ENCODE data around the gene MAPK8. TPM values are rescaled to one million over a fixed set of nuclear protein-coding genes. Genes with fewer than 3 reads are reported as not detected.
"Not testable (repeated sequence)": the region's sequence is repeated elsewhere in the genome, so short reads cannot be mapped to it uniquely, and the experiment has no call there.

The MAPK8 gene
- total RNA-seq, 1 donor from 2014 or later: 27.2 TPM

DNA sequence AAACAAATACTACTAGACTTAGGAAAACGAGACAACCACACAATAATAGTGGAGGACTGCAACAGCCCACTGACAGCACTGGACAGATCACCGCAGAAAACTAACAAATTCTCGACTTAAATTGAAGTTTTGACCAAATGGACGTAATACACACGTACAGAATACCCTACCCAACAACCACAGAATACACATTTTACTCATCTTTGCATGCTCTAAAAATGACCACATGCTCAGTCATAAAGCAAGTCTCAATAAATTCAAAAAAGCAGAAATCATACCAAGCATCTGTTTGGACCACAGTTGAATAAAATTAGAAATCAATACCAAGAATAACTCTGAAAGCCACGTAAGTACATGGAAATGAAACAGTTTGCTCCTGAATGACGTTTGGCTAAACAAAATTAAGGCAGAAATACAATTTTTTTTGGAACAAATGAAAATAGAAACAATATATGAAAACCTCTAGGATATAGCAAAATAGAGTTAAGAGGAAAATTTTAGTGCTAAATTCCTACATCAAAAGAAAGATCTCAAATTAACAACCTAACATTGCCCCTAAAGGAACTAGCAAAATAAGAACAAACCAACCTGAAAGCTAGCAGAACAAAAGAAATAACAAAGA is 30.6 kb downstream of the MAPK8 start:
- no peak for ATAC-seq

- ATAC-seq: no peak
Observed at GRCh38 chr10:48340734-48341133, 34.3 kb downstream of the MAPK8 start.

DNA sequence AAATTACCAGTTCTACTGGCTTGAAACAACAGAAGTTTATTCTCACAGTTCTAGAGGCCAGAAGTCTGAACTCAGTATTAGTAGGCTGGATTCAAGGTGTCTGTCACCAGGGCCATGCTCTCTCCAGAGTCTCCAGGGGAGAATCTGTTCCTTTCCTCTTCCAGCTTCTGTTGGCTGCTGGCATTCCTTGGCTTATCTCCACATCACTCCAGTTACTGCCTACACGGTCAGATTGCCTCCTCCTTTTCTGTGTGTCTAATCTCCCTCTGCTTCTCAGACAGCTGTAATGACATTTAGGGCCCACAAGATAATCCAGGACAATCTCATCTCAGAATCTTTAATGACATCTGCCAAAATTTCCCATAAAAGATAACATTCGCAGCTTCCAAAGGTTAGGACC is 36.6 kb downstream of the MAPK8 start:
- ATAC-seq: no peak

DNA sequence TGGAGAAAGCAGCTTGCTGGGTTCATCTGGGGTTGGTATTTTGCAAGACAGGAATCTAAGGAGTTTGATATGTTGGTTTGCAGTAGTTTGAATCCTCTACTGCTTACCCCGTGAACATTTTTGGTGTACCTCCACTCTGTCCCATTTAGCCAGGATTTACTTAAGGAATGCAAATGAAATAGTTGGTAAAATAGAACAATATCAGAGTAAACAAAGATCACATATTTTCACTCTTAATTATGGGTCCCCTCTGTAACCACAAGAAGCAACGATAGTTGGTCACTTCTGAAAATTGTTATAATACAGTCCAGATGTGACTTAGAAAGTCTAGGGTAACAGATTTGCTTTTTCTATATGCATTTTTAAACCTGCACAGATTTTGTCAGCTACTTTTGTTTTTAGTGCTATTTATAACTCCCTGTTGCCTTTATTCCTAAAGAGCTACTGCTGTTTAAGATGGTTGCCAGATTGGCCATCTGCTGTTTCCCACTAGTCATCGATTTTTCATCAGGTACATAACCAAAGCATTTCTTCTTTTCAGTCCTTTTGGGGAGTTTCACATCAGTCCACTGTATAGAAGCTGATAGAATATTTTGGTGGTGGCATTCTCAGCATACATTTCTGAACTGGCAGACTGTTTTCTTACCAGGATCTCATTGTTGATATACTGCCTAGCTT is 37.6 kb downstream of the MAPK8 start:
- no peak for ATAC-seq

DNA sequence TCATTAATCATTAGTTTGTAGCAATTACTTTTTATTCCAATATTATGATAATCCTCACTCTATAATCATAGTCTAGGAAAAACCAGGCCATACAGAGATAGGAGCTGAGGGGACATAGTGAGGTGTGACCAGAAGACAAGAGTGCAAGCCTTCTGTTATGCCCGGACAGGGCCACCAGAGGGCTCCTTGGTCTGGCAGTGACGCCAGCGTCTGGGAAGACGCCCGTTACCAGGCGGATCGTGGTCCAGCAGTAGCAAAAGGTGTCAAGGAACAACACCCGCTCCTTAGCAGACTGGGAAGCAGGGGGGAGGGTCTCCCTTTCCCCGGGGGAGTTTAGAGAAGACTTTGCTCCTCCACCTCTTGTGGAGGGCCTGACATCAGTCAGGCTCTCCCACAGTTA is 39.8 kb downstream of the MAPK8 start:
- not testable (repeated sequence) for ATAC-seq

DNA sequence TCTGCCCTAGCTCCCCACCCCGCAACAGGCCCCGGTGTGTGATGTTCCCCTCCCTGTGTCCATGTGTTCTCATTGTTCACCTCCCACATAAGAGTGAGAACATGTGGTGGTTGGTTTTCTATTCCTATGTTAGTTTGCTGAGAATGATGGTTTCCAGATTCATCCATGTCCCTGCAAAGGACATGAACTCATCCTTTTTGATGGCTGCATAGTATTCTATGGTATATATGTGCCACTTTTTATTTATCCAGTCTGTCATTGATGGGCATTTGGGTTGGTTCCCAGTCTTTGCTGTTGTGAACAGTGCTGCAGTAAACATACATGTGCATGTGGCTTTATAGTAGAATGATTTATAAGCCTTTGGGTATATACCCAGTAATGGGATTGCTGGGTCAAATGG is 41.1 kb downstream of the MAPK8 start:
- not testable (repeated sequence) for ATAC-seq

DNA sequence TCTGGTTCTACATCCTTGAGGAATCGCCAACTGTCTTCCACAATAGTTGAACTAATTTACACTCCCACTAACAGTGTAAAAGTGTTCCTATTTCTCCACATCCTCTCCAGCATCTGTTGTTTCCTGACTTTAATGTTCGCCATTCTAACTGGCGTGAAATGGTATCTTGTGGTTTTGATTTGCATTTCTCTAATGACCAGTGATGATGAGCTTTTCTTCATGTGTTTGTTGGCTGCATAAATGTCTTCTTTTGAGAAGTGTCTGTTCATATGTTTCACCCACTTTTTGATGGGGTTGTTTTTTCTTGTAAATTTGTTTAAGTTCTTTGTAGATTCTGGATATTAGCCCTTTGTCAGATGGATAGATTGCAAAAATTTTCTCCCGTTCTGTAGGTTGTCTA is 41.5 kb downstream of the MAPK8 start:
- ATAC-seq: not testable (repeated sequence)

- ATAC-seq: no peak
Observed at GRCh38 chr10:48353246-48353645, 46.8 kb downstream of the MAPK8 start.

DNA sequence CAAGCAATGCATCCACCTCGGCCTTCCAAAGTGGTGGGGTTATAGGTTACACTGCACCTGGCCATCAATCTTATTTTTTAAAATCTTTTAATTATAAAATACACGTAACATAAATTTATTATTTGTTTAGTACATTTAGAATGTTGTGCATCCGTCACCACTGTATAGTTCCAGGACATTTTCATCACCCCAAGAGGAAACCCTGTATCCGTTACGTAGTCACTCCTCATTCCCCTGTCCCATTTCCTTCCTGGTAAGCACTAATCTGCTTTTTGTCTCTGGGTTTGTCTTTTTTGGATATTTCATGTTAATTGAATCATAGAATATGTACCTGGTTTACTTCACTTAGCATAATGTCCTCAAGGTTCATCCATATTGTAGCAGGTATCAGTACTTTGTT is 51.2 kb downstream of the MAPK8 start:
- no peak for ATAC-seq

DNA sequence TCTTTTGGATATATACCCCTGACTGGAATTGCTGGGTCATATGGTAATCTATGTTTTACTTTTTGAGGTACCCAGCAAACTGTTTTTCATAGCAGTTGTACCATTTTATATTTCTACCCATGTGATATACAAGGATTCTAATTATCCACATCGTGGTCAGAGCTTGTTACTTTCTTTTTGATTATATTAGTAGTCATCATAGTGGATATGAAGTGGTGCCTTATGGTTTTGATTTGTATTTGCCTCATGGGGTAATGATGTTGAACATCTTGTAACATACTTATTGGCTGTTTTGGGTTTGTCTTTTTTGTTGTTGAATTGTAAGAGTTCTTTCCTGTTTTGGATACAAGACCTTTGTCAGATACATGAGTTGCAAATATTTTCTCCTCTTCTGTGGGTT is 51.7 kb downstream of the MAPK8 start:
- no peak for ATAC-seq

- no peak for ATAC-seq
Observed at GRCh38 chr10:48358838-48359237, 52.4 kb downstream of the MAPK8 start.

DNA sequence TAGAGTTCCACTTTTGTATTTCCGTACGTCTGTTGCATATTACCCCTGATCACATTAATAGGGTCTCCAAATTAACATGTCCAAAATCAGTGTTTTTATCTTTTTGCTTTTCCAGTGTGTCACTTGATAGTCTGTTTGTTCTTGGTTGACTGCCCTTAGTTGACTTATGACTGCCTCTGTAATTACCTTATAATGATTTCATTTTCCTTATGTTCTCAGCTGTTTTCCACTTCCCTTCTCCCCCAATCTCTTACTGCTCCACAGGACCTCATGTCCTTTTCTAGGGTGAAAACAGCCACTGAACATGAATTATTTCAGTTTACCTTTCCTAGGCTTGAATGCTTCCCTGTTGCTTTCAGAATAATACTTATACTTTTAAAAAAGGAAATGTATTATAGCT is 54.7 kb downstream of the MAPK8 start:
- ATAC-seq: no peak

DNA sequence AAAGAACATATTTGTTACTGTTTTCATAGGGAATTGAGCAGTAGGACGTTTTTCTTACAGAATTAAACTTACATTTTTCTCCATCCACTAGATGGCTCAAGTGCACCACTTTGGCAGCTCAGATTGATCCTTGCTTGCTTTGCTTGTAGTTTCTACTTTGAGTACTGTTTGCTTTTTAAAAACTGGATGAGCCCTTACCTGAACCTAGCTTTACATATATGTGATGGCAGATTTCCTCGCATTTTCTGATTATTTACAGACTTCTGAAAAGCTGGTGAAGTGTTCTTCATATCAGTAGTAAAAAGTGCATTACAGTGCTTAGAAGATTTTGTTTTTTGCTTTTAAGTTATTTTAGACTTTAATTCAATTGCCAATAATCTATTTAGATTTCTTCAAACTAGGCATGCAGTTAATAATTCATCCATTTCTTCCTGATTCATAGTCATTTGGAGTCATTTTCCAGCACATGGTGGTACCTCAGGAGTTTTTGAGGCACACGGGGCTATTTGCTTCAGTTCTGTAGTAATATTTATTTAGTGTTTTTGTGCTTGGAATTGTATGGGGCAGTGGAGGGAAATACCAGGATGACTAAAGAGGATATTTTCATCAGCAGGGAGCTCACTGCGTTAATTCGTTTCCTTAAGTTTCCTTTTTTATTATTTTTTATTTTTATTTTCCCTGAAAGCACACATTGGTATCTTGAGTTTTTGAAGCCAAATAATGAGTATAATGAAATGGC is 57.3 kb downstream of the MAPK8 start:
- ATAC-seq: peak; percentile 55

GRCh38 chr10:48364659-48365405 is 58.4 kb downstream of the MAPK8 start:
- ATAC-seq: no peak

GRCh38 chr10:48365668-48366067 is 59.2 kb downstream of the MAPK8 start:
- ATAC-seq: peak; percentile 43

- peak; percentile 17 for ATAC-seq
Observed at GRCh38 chr10:48366261-48366660, 59.8 kb downstream of the MAPK8 start.

GRCh38 chr10:48369501-48369900 is 63.0 kb downstream of the MAPK8 start:
- ATAC-seq: no peak

DNA sequence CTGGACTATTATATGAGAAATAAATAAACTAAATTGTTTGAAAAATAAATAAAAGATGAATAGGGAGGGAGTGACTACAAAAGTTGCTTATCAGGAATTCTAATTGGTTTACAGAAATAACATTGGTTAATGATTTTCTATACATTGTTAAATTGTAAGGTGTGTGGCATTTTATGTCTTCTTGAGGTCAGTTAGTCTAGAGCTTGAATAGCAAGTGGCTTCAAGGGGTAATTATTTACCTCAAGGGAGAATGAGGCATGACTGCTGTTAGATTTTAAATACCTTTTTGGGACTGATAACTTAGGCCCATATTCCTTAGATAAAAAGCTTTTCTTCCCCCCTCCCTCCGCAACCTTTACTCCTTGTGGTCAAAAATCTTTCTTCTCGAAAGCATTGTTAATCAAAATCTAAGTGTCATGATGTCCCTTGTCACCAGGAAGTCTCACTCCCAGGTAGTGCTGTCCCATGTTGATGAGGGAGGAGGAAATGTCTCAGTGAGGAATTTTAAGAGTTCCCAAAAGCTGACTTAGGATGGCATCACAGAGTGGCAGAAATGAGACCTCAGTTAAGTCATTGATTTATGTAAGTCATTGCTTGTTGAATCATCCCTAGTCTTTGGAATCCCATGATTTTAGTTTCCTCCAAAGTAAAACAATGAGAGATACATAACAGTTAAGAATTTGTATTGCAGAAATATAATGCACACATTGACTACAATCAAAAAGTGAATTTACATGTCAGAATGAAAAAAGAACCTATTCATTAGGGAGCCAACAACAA is 71.5 kb downstream of the MAPK8 start:
- ATAC-seq: no peak

GRCh38 chr10:48378675-48379074 is 72.2 kb downstream of the MAPK8 start:
- no peak for ATAC-seq

GRCh38 chr10:48381971-48382370 is 75.5 kb downstream of the MAPK8 start:
- no peak for ATAC-seq

- ATAC-seq: no peak
Observed at GRCh38 chr10:48382982-48383381, 76.5 kb downstream of the MAPK8 start.

- ATAC-seq: no peak
Observed at GRCh38 chr10:48383393-48383792, 76.9 kb downstream of the MAPK8 start.

GRCh38 chr10:48384699-48384982 is 78.2 kb downstream of the MAPK8 start:
- ATAC-seq: no peak

Measured in esophagus mucosa (tissue), 1 donor.